Ovary (tissue), 3 donors: ENCODE results near the gene ADNP2.

Source experiments
- CTCF ChIP-seq, 3 donors: fragments of 450-650 bp in 2 of 3; fragments of 200-600 bp in 1 of 3; IDR thresholded peaks; one replicate each; pipeline versions ENCODE4 v1.5.1 to v1.8.0; 2016 to 2022; ENCODE audit warnings: antibody characterized with exemption in 3 of 3, mild to moderate bottlenecking in 1 of 3
- EP300 ChIP-seq: sonication (generic); formaldehyde crosslinking; IDR thresholded peaks from one replicate; pipeline ENCODE4 v1.6.1; 2017; ENCODE audit warnings: antibody characterized with exemption
- donor health status: DM: no; HTN: no; CAD: no.

- no peak for TF ChIP-seq CTCF (IDR thresholded peaks at IDR 0.05)
- no peak for TF ChIP-seq EP300
Observed at GRCh38 chr18:80115035-80115434, 6.0 kb downstream of the ADNP2 start.
